SK-N-MC (cell line): Measurements from ENCODE around the gene SLC22A7.

Experiments
- EZH2 ChIP-seq: fragments of 200-600 bp; sonication (generic); IDR thresholded peaks from one replicate; pipeline ENCODE4 v1.6.1; 2017; ENCODE audit warnings: antibody characterized with exemption
- FOXP2 ChIP-seq: optimal IDR thresholded peaks from 2 replicates; pipeline ENCODE3; 2011; ENCODE audit warnings: mild to moderate bottlenecking, moderate library complexity; ENCODE audit not compliant: insufficient read depth; ENCODE audit errors: extremely low read length, control extremely low read depth
- POLR2AphosphoS5 ChIP-seq: IDR thresholded peaks from 2 replicates; pipeline ENCODE4 v1.6.1; 2012; ENCODE audit warnings: mild to moderate bottlenecking, low read depth, low read length, borderline replicate concordance

DNA sequence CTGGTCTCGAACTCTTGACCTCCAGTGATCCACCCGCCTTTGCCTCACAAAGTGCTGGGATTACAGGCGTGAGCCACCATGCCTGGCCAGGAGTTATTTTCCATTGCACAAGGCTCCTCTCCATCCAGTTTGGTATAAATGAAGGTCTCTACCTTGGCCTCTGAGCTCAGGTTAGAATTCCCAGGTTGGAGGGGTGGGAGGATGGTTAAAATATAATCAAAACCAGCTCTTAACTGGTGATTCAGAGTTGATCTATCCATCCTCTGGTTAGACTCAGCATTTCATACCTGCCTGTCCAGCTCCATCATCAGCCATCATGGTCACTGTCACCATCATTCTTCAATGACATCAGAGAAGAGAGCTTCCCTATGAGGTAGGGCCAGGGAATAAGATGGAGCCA is 2.6 kb upstream of the SLC22A7 start:
- TF ChIP-seq EZH2: no peak
- no peak for TF ChIP-seq FOXP2
- TF ChIP-seq POLR2AphosphoS5: no peak
